Measurements from ENCODE around the gene INPP4B.
A peak's percentile ranks its signal among the peaks of the same experiment; 100 is the strongest.

INPP4B gene

GRCh38 chr4:142846108-142846728 lies at the start of gene INPP4B:
INPP4B (minus strand) TSS chr4:142846301.
- TF ChIP-seq CTCF (IDR thresholded peaks at IDR 0.05; ENCODE audit: control insufficient read depth, insufficient read depth, low read depth, low read length, missing control alignments): no peak
- no peak for DNase-seq (ENCODE audit: low read depth)
- H3K4me3 ChIP-seq (ENCODE audit: control insufficient read depth, low read depth, low read length): peak within 1 kb of the TSS; percentile 90

- no peak for TF ChIP-seq CTCF (IDR thresholded peaks at IDR 0.05; ENCODE audit: control insufficient read depth, insufficient read depth, low read depth, low read length, missing control alignments)
- no peak for DNase-seq (ENCODE audit: low read depth)
- no peak overlapping the region for H3K4me3 ChIP-seq (ENCODE audit: control insufficient read depth, low read depth, low read length)
Measured at GRCh38 chr4:142893012-142893411, 46.9 kb upstream of the INPP4B start.

GRCh38 chr4:142886566-142886965 lies 40.5 kb upstream of the INPP4B start:
- no peak for TF ChIP-seq CTCF (IDR thresholded peaks at IDR 0.05; ENCODE audit: control insufficient read depth, insufficient read depth, low read depth, low read length, missing control alignments)
- no peak for DNase-seq (ENCODE audit: low read depth)
- H3K4me3 ChIP-seq (ENCODE audit: control insufficient read depth, low read depth, low read length): no peak overlapping the region

GRCh38 chr4:142883040-142883832 lies 37.1 kb upstream of the INPP4B start:
- TF ChIP-seq CTCF (IDR thresholded peaks at IDR 0.05; ENCODE audit: control insufficient read depth, insufficient read depth, low read depth, low read length, missing control alignments): peak; percentile 40
- DNase-seq (ENCODE audit: low read depth): no peak
- no peak overlapping the region for H3K4me3 ChIP-seq (ENCODE audit: control insufficient read depth, low read depth, low read length)

GRCh38 chr4:142882159-142882558 lies 36.1 kb upstream of the INPP4B start:
- no peak for TF ChIP-seq CTCF (IDR thresholded peaks at IDR 0.05; ENCODE audit: control insufficient read depth, insufficient read depth, low read depth, low read length, missing control alignments)
- DNase-seq (ENCODE audit: low read depth): no peak
- H3K4me3 ChIP-seq (ENCODE audit: control insufficient read depth, low read depth, low read length): no peak overlapping the region

GRCh38 chr4:142881331-142881730 lies 35.2 kb upstream of the INPP4B start:
- DNase-seq (ENCODE audit: low read depth): no peak
- no peak overlapping the region for H3K4me3 ChIP-seq (ENCODE audit: control insufficient read depth, low read depth, low read length)
- no peak for TF ChIP-seq CTCF (IDR thresholded peaks at IDR 0.05; ENCODE audit: control insufficient read depth, insufficient read depth, low read depth, low read length, missing control alignments)

All from AG09309 (cell line).